HG03097 (cell line): ENCODE results near the gene GPR78.

Experiments
- ATAC-seq: cut with Tn5 transposase; IDR thresholded peaks from one replicate; pipeline ENCODE4 v1.9.1; 2021; ENCODE audit not compliant: unreplicated experiment, low FRiP score

Gene GPR78

DNA sequence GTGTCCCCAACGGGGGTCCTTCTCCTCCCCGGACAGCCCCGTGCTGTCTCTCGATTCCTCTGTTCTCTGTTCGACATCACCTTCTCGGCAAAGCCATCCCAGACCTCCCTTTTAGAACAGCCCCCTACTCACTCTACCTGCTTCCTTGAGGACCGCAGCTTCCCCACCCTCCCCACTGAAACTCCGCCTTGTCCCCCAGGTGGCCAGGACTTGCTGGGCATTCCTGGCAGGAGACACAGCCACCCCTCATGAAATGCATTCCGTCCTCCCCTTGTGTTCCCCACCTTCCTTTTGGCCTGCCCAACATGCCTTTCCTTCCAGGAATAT, 34.8 kb upstream of the GPR78 start:
- ATAC-seq = no peak

DNA sequence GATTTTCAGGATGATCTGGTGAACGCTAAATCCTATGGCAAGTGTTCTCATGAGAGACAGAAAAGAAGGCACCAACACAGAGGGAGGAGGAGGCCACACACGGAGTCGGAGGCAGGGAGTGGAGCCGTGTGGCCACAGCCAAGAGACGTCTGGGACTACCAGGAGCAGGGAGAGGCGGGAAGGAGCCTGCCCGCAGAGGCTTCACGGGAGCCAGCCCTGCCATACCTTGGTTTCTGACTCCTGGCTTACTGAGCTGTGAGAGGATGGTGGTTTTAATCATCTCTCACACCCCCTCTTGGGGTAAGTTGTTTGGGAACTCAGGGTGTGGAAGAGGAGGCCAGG, 33.5 kb upstream of the GPR78 start:
- ATAC-seq = no peak

DNA sequence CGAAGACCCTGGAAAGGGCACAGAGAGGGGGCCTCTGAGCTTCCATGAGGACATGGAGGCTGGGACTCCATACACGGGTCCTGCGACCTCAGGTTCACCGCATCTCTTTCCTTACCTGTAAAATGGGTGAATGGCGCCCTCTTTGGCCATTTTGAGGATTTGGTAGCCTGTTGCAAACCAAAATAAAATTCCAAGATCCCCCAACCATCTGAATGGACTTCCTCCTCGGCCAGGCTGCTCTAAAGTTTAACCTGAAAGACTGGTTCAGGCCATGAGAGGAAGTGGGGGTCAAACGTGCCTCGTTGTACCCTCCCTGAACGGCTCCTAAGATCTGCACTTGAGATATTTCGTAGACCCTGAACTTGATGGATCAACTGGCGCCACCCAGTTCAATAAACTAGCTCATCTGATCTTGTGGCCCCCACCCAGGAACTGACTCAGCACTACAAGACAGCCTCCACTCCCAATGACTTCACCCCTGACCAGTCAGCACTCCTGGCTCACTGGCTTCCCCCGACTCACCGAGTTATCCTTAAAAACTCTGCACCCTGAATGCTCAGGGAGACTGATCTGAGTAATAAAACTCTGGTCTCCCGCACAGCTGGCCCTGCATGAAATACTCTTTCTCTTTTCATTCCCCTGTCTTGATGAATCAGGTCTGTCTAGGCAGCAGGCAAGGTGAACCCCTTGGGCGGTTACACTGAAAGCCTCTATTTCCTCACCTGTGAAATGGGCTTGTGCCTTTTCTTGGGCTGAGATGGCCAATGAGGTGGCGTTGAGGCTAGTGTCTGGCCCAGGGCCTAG, 32.9 kb upstream of the GPR78 start:
- ATAC-seq = no peak

DNA sequence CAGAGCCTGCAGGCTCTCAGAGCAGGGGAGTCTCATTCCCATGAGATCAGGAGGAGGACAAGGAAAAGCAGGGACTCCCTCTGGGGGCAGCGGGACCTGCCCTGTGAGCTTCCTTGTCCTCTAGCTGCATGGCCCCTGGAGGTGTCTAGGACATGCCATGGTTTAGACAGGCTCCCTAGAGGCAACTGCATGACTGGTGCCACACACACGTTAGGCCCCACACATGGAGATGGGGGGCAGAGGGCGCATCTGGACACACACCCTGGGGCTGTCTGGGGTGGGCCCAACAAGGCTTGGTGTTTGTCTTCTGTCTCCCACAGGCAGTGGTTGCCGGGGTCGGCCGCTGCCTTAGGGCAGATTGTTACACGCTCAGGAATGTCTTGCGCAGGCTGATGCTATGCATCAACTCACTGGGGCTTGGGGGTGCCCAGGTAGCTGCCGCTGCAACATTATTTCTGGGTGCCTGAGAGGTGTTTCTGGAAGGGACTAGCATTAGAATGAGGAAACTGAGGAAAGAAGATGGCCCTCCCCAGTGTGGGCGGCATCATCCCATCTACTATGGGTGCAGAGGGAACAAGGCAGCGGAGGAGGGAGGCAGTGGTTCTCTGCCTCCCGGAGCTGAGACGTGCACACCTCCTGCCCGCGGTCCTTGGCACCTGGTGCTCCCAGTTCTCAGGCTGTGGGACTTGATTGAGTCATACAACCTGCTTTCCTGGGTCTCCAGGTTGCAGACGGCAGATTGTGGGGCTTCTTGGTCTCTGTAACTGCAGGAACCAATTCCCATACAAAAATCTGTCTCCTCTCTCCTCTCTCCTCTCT, 32.1 kb upstream of the GPR78 start:
- ATAC-seq = no peak

DNA sequence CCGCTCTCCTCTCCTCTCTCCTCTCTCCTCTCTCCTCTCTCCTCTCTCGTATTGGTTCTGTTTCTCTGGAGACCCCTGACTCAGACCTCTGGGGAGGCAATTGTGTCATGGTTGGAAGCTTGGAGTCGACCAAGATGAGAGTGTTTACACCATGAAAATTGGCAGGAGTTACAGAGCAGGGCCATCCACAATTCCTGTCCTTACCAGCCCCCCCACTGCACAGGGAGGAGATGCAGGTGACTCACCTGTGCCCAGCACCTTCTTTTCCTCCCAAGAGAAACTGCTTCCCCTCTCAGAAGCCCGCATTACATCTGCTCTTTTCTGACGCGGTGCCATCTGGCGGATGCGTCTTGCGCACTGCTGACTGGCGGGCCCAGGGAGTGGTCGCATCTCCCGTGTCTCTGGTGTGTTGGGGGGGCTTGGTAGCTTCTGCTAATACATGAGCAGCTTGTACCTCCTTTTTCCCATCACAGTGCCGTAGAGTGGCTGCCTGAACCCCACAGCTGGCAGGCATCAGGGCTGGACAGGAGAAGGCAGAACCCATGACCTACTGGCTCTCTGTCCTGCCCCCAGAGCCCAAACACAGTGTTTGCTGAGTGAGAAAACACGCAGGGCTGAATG, 31.4 kb upstream of the GPR78 start:
- no peak for ATAC-seq

DNA sequence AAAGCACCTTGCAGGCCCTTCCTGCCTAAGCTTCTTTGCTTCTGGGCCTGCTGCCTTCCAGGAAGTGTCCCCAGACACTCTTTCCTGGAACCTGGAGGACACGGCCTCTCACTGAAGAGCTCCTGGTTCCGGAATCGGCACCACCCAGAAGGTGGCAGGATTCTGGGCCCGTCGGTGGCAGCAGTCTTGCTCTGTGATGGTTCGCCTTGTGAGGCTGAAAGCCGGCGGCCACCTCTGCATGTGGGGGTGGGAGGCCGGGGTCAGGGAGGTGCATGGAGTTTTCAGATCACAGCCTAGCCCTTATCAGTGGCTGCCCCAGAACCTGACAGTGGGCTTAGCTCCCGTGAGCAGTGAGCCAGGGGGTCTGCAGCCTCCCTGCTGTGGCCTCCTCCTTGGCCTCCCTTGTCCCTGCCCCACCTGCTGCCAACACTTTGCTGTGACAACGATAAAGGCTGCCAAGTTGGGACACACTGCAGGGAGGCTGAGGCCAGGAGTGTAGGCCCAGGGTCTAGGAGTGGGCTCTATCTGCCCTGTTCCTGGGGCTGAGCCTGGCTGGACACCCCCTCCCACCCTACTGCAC, 30.8 kb upstream of the GPR78 start:
- ATAC-seq = no peak

DNA sequence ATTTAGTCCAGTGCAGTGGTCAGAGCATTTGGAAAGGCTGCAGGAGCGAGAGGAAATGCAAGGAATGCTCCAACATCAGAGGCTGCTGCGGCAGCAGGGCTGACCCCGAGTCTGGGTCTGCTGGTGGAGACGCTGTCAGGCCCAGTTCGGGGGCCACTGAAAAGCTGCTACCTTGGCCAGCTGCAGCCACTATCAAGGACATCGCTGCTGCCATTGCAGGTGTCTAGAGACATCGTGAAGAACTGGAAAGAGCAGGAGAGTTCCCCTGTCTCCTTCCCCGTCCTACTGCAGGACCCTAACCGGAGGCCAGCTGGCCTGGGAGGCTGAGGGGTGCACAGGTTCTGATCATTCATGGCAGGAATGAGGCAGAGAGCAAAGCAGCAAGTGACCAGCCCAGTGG, 29.5 kb upstream of the GPR78 start:
- ATAC-seq = no peak

DNA sequence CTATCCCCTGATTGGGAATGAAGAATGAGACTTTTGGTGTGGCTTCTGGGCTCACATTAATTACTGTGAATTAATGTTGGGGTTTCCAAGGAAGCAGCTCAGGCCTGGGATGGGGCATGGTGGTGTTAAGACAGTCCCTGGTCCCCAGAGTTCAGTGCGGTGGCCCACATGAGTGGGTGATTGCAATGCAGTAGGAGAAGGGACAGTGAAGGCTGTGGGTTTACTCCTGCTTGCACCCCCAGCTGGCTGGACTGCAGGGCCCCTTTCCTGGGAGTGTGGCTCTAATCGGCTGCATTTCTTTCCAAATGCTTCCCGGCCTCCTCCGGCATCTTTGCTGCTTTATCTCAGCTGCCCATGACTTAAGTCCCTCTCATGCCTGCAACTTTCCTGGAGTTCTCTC, 28.2 kb upstream of the GPR78 start:
- no peak for ATAC-seq

DNA sequence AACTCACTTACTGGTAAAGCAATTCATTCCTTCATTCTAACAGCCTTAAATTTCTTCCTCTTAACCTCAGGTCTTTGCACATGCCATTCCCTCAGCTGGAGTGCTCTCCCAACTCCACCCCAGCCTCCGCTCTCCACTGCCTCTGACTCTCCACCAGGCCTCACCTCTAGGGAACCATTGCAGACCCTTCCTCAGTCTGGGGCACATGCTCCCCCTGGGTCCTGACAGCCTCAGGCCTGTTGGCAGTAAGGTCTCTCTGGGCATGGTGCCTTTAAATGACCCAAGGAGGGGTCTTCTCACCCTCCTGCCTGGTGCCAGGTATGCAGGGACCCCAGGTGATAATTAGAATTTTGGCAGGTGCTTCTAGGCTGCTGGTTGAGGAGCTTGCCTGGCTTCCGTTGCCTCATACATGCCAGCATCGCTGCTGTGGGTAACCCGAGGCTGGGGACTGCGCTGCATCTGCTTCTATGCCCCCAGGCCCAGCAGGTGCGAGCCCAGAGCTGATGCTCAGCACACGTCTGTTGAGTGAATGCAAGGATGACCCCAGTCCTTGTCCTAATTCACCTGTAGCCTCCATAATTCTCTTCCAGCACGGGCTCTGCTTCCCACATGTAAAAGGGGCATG, 27.5 kb upstream of the GPR78 start:
- ATAC-seq = no peak

DNA sequence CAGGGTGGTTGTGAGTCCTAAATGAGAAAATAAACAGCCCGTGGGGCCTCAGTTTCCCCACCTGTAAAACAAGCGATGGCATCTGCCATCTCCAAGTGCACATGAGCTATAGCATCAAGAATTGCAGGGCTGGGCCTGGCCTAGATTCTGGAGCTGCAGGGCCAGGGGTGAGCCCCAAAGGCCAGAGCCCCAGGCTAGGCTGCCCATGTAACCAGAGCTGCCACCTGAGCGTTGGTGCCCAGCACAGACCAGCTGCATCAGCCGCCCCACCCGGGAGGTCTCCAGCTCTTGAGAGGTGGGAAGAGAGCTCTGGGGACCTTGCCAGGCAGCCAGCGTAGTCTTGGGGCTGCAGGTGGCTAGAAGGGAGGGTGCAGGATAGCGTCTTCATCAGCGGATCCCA, 27.0 kb upstream of the GPR78 start:
- no peak for ATAC-seq

DNA sequence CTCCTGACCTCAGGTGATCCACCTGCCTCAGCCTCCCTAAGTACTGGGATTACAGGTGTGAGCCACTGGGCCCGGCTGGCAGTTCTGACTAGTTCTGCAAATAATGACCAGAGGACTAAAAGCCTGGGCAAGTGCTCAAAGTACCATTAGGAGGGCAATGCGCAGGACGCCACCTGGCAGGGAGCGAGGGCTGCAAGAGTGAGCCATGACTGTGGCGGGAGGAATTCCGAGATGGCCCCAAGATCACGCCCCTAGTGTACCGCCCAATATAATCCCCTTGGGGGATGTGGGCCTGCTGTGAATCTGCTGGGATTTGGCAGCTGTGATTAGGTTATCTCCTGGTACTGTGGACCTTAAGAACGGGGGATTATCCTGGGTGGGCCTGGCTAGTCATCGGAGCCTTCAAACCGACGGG, 26.2 kb upstream of the GPR78 start:
- no peak for ATAC-seq

DNA sequence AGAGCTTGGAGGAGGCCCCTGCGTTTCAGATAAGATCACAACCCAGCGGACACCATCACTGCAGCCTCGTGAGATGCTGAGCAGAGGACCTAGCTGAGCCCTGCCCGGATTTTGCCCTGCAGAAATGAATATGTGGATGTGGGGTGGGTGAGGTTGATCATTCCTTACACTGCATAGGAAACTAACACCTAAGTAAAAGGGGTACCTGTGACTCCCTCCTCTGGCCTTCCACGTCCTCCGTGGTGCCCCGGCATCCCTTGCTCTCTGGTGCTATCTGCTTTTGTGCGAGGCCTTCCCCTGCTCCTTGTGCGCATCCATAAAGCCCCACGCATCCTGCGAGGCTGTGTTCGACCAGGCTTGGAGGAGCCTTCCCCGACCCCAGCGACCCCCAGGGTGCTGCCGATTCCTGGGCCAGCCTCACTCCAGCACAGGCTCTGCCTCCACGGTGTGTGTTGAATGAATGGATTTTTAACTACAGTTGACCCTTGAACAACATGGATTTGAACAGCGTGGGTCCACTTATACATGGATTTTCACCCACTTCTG, 25.6 kb upstream of the GPR78 start:
- ATAC-seq = no peak

DNA sequence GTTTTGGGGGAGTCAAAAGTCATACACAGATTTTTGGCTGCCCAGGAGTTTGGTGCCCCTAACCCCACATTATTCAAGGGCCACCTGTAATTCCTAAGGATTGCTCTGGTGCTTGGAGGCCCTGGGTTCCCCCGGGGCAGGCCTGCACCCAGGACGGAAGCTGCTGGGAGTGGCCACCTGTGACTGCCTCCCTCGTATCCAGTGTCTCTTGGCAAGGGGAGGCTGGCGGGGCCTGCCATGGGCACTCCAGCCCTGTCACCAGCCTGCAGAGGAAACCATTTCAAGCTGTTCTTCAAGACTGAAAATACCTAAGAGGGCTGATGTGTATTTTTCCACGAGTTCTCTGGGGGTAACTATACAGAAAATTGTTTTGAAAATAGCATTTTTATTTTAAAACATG, 24.5 kb upstream of the GPR78 start:
- no peak for ATAC-seq

DNA sequence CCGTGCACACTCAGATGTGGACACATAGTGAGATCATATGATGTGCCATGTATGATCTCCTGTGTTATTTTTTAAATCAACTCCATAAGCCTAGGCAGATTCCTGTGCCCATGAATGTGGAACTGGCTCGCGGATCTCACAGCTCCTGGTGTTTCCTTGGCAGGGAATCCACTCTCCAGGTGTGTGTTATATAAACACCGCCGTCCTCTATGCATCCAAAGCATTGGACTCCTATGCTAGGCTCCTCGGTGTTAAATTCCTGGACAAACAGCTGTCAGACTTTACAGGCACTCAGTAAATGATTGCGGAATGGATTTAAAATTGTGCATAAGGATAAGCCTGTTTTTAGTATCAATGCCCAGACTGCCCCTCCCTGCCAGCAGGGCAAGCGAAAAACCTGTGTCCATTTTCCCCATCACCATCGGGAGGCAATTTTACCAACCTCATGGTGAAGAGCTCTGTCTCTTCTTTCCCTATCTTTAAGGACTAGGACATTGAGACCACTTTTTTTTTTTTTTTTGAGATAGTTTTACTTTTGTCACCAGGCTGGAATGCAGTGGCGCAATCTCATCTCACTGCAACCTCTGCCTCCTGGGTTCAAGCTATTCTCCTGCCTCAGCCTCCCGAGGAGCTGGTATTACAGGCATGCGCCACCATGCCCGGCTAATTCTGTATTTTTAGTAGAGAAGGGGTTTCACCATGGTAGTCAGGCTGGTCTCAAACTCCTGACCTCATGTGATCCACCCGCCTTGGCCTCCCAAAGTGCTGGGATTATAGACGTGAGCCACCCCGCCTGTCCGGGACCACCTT, 23.6 kb upstream of the GPR78 start:
- no peak for ATAC-seq

DNA sequence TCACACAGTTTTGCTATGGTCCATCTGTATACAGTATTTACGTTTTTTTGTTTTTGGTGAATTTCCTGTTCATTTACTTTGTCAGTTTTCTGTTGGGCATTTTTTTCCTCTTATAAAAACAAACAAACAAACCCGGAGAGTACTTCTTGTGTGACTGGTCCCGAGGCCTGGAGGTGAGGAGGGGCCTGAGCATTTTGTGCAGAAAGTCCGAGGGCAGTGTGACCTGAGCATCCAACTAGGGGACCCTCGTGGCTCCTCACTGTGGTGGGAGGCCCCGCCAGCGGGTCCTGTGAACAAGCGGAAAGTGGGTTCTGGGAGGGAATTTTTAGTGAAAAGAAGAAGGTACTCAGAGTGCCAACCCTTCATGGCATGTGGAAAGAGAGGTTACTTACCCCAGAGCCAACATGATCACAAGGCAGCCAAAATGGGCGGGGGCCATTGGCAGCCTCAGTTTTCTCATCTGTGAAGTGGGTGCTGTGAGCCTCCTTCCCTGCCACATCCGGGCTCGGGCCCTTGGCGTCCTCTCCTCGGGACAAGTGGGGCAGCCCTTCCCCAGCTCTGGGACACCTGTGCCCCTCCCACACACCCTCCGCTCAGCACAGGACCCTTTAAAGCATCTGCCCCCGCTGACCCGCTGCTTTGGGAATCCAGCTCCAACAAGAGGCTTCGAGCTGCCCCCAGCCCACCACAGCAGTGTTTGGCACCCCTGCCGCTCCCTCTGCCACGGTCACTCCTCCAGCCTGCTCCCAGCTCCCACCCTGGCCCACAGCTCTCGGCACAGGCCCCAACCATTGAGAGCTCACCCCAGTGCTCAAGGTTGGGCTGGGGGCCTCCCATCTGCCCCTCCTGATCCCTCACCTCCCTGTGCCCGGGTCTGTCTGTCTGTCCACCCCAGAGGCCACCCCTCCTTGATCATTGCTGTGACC, 22.8 kb upstream of the GPR78 start:
- ATAC-seq = no peak

DNA sequence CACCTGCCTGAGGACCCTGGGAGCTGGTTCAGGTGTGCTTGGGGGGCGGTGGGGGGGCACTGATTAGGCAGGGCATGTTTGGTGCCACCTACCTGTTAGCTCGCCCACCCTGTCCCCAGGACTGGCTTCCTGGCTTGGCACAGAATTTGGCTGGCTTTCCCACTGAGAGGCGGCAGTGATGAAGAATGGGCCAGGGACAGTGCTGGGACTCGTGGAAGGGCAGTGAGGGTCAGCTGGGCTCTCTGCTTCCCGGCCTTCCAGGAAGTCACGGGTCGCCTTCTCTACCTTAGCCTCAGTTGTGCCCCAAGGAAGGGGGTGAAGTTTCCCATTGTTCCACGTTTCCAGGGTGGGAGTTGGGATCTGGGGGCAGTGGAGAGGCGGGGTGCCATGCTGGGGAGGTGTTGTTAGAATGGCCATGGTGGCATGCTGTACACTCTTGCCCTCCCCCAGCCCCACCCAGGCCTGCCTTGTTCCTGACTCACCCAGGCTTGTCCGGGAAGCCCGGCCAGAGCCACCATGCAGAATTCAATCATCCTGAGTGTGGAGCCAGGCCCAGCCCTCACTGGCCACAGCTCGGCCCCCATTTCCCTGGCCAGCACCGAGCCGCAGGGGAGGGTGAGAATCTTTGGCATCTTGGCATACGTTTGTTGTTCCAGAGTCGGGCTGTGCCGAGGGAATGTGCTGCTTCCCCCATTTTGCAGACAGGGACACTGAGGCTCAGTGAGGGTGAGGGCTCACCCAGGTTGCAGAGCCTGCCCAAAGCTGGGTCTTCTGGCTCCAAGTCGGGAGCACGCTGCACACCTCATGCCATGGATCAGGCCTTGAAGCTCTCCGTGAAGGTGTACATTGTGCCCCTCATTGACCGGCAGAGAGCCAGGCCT, 21.9 kb upstream of the GPR78 start:
- no peak for ATAC-seq

DNA sequence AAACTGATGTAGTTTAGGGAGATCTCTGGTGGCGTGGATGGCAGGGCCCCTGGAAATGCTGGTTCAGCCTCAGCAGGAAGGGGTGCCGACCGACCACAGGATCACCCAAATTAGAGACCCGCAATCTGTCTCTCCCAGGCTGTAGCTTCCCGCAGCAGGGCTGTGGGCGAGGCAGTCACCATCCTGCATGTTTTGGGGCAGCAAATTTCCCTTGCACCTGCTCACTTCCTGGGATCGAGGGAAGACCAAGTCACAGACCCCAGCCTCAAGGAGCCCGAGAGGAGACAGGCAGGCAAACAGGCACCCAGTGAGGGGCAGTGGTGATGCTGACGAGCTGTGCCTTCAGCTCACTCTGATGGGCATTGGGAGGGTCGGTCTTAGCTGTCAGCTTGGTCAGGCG, 21.2 kb upstream of the GPR78 start:
- no peak for ATAC-seq
